Measurements from ENCODE around the gene SELENOT. TPM values are rescaled to one million over a fixed set of nuclear protein-coding genes. Genes with fewer than 3 reads are reported as not detected.

SELENOT gene
- total and polyA plus RNA-seq, 2 donors (not counting 1 experiment from before 2014, with no cell fraction given): 130 to 347 TPM

- Histone ChIP-seq H3K9ac (ENCODE audit: insufficient read depth, low read length) (no peak overlapping the region), H4K20me1 (ENCODE audit: control insufficient read depth, extremely low read depth, insufficient read depth, low read length) (no peaks in the 10 kb centered on the region), H3K27ac (ENCODE audit: insufficient read depth, low read length) (no peak overlapping the region), H3K79me2 (ENCODE audit: control insufficient read depth, insufficient read depth, low read length) (no peaks in the 10 kb centered on the region), H3K27me3 (ENCODE audit: control insufficient read depth, insufficient read depth, low read length) (no peaks in the 10 kb centered on the region), H3K4me1 (ENCODE audit: control insufficient read depth, extremely low read depth, insufficient read depth, low read length) (no peaks in the 10 kb centered on the region), H3K4me3 (replicated peaks in 1 of 4; ENCODE audit: control extremely low read depth in 1 of 4, insufficient read depth in 1 of 4, low read depth in 3 of 4, low read length in 4 of 4) (no peak overlapping the region), H3K36me3 (ENCODE audit: control insufficient read depth, insufficient read depth, low read length) (peaks cover 4% of the 10 kb centered on the region), H3K9me3 (ENCODE audit: control insufficient read depth, insufficient read depth, low read depth, low read length) (no peaks in the 10 kb centered on the region), H3K4me2 (ENCODE audit: extremely low read depth, insufficient read depth, low read length) (no peak overlapping the region), H2AFZ (ENCODE audit: low read length) (no peak overlapping the region)
- DNase-seq (ENCODE audit: low read depth in 2 of 2): peak in 1 of 2 donors; percentile 20
- TF ChIP-seq EZH2 (IDR thresholded peaks at IDR 0.05; ENCODE audit: low read length, missing control alignments): no peak
- peak in 1 of 2 donors; percentile 24 for TF ChIP-seq CTCF (conservative IDR thresholded peaks at IDR 0.05 in 1 of 2, IDR thresholded peaks at IDR 0.05 in 1 of 2; ENCODE audit: low read depth in 1 of 2, low read length in 2 of 2)
Observed at GRCh38 chr3:150577855-150578254, 25.3 kb upstream of the SELENOT start.

- no peaks in the 10 kb centered on the region for H3K4me1 ChIP-seq (ENCODE audit: control insufficient read depth, extremely low read depth, insufficient read depth, low read length)
- no peaks in the 10 kb centered on the region for H3K79me2 ChIP-seq (ENCODE audit: control insufficient read depth, insufficient read depth, low read length)
- H3K9me3 ChIP-seq (ENCODE audit: control insufficient read depth, insufficient read depth, low read depth, low read length): no peaks in the 10 kb centered on the region
- no peaks in the 10 kb centered on the region for H4K20me1 ChIP-seq (ENCODE audit: control insufficient read depth, extremely low read depth, insufficient read depth, low read length)
- no peak overlapping the region for H3K4me2 ChIP-seq (ENCODE audit: extremely low read depth, insufficient read depth, low read length)
- no peak for DNase-seq (ENCODE audit: low read depth in 2 of 2)
- H2AFZ ChIP-seq (ENCODE audit: low read length): no peak overlapping the region
- no peak overlapping the region for H3K27ac ChIP-seq (ENCODE audit: insufficient read depth, low read length)
- no peak overlapping the region for H3K4me3 ChIP-seq (replicated peaks in 1 of 4; ENCODE audit: control extremely low read depth in 1 of 4, insufficient read depth in 1 of 4, low read depth in 3 of 4, low read length in 4 of 4)
- no peaks in the 10 kb centered on the region for H3K27me3 ChIP-seq (ENCODE audit: control insufficient read depth, insufficient read depth, low read length)
- TF ChIP-seq CTCF (conservative IDR thresholded peaks at IDR 0.05 in 1 of 2, IDR thresholded peaks at IDR 0.05 in 1 of 2; ENCODE audit: low read depth in 1 of 2, low read length in 2 of 2) (no peak), EZH2 (IDR thresholded peaks at IDR 0.05; ENCODE audit: low read length, missing control alignments) (no peak)
- peaks cover 10% of the 10 kb centered on the region for H3K36me3 ChIP-seq (ENCODE audit: control insufficient read depth, insufficient read depth, low read length)
- H3K9ac ChIP-seq (ENCODE audit: insufficient read depth, low read length): no peak overlapping the region
Observed at GRCh38 chr3:150581174-150581573, 21.9 kb upstream of the SELENOT start.

- Histone ChIP-seq H3K4me2 (ENCODE audit: extremely low read depth, insufficient read depth, low read length) (no peak overlapping the region), H3K9ac (ENCODE audit: insufficient read depth, low read length) (no peak overlapping the region), H3K36me3 (ENCODE audit: control insufficient read depth, insufficient read depth, low read length) (peaks cover 10% of the 10 kb centered on the region), H3K27ac (ENCODE audit: insufficient read depth, low read length) (no peak overlapping the region), H4K20me1 (ENCODE audit: control insufficient read depth, extremely low read depth, insufficient read depth, low read length) (no peaks in the 10 kb centered on the region), H3K9me3 (ENCODE audit: control insufficient read depth, insufficient read depth, low read depth, low read length) (no peaks in the 10 kb centered on the region), H3K4me3 (replicated peaks in 1 of 4; ENCODE audit: control extremely low read depth in 1 of 4, insufficient read depth in 1 of 4, low read depth in 3 of 4, low read length in 4 of 4) (no peak overlapping the region), H3K4me1 (ENCODE audit: control insufficient read depth, extremely low read depth, insufficient read depth, low read length) (no peaks in the 10 kb centered on the region), H3K27me3 (ENCODE audit: control insufficient read depth, insufficient read depth, low read length) (no peaks in the 10 kb centered on the region), H2AFZ (ENCODE audit: low read length) (no peak overlapping the region), H3K79me2 (ENCODE audit: control insufficient read depth, insufficient read depth, low read length) (no peaks in the 10 kb centered on the region)
- no peak for TF ChIP-seq CTCF (conservative IDR thresholded peaks at IDR 0.05 in 1 of 2, IDR thresholded peaks at IDR 0.05 in 1 of 2; ENCODE audit: low read depth in 1 of 2, low read length in 2 of 2)
- no peak for TF ChIP-seq EZH2 (IDR thresholded peaks at IDR 0.05; ENCODE audit: low read length, missing control alignments)
- no peak for DNase-seq (ENCODE audit: low read depth in 2 of 2)
Observed at GRCh38 chr3:150582620-150583019, 20.5 kb upstream of the SELENOT start.
